ENCODE measurements around the gene ENO1.

ENO1 gene

GRCh38 chr1:8812081-8812480, 66.4 kb downstream of the ENO1 start:
- no peak for DNase-seq (ENCODE audit: low read depth)
- TF ChIP-seq POLR2A (IDR thresholded peaks at IDR 0.05; ENCODE audit: extremely low read depth, insufficient read length): no peak
- TF ChIP-seq CTCF (IDR thresholded peaks at IDR 0.05; ENCODE audit: low read depth, low read length): no peak
- no peak for TF ChIP-seq MYC (IDR thresholded peaks at IDR 0.05; ENCODE audit: low read depth, low read length)
- TF ChIP-seq, protein P1, sequence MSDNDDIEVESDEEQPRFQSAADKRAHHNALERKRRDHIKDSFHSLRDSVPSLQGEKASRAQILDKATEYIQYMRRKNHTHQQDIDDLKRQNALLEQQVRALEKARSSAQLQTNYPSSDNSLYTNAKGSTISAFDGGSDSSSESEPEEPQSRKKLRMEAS (IDR thresholded peaks at IDR 0.05; ENCODE audit: low read depth, low read length): no peak
- H3K4me3 ChIP-seq (ENCODE audit: low read depth, low read length): no peak overlapping the region
